HG02759 (cell line): ENCODE results near the gene MOSMO.
"Not testable (repeated sequence)": the region's sequence is repeated elsewhere in the genome, so short reads cannot be mapped to it uniquely, and the experiment has no call there.

Experiments
- ATAC-seq: cut with Tn5 transposase; IDR thresholded peaks from one replicate; pipeline ENCODE4 v1.9.1; 2021; ENCODE audit warnings: mild to moderate bottlenecking, moderate library complexity; ENCODE audit not compliant: unreplicated experiment

Gene MOSMO

GRCh38 chr16:22043882-22044281 lies 36.0 kb downstream of the MOSMO start:
- not testable (repeated sequence) for ATAC-seq

GRCh38 chr16:22045888-22046287 lies 38.0 kb downstream of the MOSMO start:
- not testable (repeated sequence) for ATAC-seq

GRCh38 chr16:22050963-22051362 lies 43.1 kb downstream of the MOSMO start:
- ATAC-seq, result no peak

- ATAC-seq, result no peak
These were observed 45.1 kb downstream of the MOSMO start for GRCh38 chr16:22052980-22053379.

- ATAC-seq, result no peak
These were observed 46.0 kb downstream of the MOSMO start for GRCh38 chr16:22053921-22054341.

- no peak for ATAC-seq
These were observed 47.1 kb downstream of the MOSMO start for GRCh38 chr16:22054847-22055590.

- ATAC-seq, result no peak
These were observed 48.0 kb downstream of the MOSMO start for GRCh38 chr16:22055881-22056280.

GRCh38 chr16:22063888-22064467 lies 56.1 kb downstream of the MOSMO start:
- ATAC-seq, result no peak

GRCh38 chr16:22065252-22065651 lies 57.3 kb downstream of the MOSMO start:
- no peak for ATAC-seq

GRCh38 chr16:22070361-22071330 lies 62.7 kb downstream of the MOSMO start:
- ATAC-seq, result no peak

GRCh38 chr16:22071331-22071910 lies 63.5 kb downstream of the MOSMO start:
- no peak for ATAC-seq

GRCh38 chr16:22073350-22073749 lies 65.4 kb downstream of the MOSMO start:
- no peak for ATAC-seq

- no peak for ATAC-seq
These were observed 67.3 kb downstream of the MOSMO start for GRCh38 chr16:22075043-22075757.

- no peak for ATAC-seq
These were observed 67.9 kb downstream of the MOSMO start for GRCh38 chr16:22075776-22076175.

- no peak for ATAC-seq
These were observed 69.9 kb downstream of the MOSMO start for GRCh38 chr16:22077700-22078313.

- ATAC-seq, result no peak
These were observed 70.7 kb downstream of the MOSMO start for GRCh38 chr16:22078656-22079055.

GRCh38 chr16:22081050-22081449 lies 73.1 kb downstream of the MOSMO start:
- no peak for ATAC-seq

- ATAC-seq, result no peak
These were observed 78.5 kb downstream of the MOSMO start for GRCh38 chr16:22086440-22086839.

- ATAC-seq, result no peak
These were observed 80.7 kb downstream of the MOSMO start for GRCh38 chr16:22088642-22089041.

GRCh38 chr16:22089910-22090309 lies 82.0 kb downstream of the MOSMO start:
- ATAC-seq, result no peak
